ENCODE results near the gene CD74. TPM values are rescaled to one million over a fixed set of nuclear protein-coding genes. Genes with fewer than 3 reads are reported as not detected.

CD74 gene
- total and polyA plus RNA-seq, 2 of the 13 experiments (the other 11 are each of a cell fraction or from before 2014, with no cell fraction given), result 34.1 to 84.4 TPM

GRCh38 chr5:150410524-150411244 lies 2.0 kb downstream of the CD74 start (continued):
- TF ChIP-seq HNRNPK (IDR thresholded peaks at IDR 0.05; ENCODE audit: low read depth, low read length, poor library complexity, severe bottlenecking) (no peak), ZNF788 (CRISPR knock-in tag; IDR thresholded peaks at IDR 0.05; ENCODE audit: borderline replicate concordance) (peak; percentile 16; the same call in 1 of the 2 replicates), TBX2 (CRISPR knock-in tag; IDR thresholded peaks at IDR 0.05; ENCODE audit: borderline replicate concordance) (peak; percentile 30; the same call in 1 of the 2 replicates), KLF9 (CRISPR knock-in tag; IDR thresholded peaks at IDR 0.05; ENCODE audit: low read depth) (no peak), ZNF512 (CRISPR knock-in tag; IDR thresholded peaks at IDR 0.05) (no peak), SNAI1 (CRISPR knock-in tag; IDR thresholded peaks at IDR 0.05; ENCODE audit: borderline replicate concordance) (no peak), ARID4A (CRISPR knock-in tag; IDR thresholded peaks at IDR 0.05; ENCODE audit: borderline replicate concordance) (no peak), CREB1 (IDR thresholded peaks at IDR 0.05) (peak; percentile 90), CREB1 (CRISPR knock-in tag; IDR thresholded peaks at IDR 0.05) (peak; percentile 98), ZNF33B (CRISPR knock-in tag; IDR thresholded peaks at IDR 0.05) (no peak), ZNF761 (CRISPR knock-in tag; conservative IDR thresholded peaks at IDR 0.05) (no peak), ARID2 (CRISPR knock-in tag; IDR thresholded peaks at IDR 0.05; ENCODE audit: borderline replicate concordance) (no peak), RFXAP (CRISPR knock-in tag; IDR thresholded peaks at IDR 0.05; ENCODE audit: borderline replicate concordance) (peak; percentile 100), ARID3A (IDR thresholded peaks at IDR 0.05; ENCODE audit: low read depth, low read length) (no peak), RNF2 (conservative IDR thresholded peaks at IDR 0.05; ENCODE audit: low read depth) (no peak), RFXANK (CRISPR knock-in tag; IDR thresholded peaks at IDR 0.05) (peak; percentile 99), CREM (IDR thresholded peaks at IDR 0.05) (peak; percentile 89), CREM (CRISPR knock-in tag; IDR thresholded peaks at IDR 0.05) (no peak), FLYWCH1 (CRISPR knock-in tag; IDR thresholded peaks at IDR 0.05) (no peak), ZNF724P (CRISPR knock-in tag; IDR thresholded peaks at IDR 0.05; ENCODE audit: borderline replicate concordance) (no peak), HNRNPUL1 (IDR thresholded peaks at IDR 0.05; ENCODE audit: low read depth, low read length) (no peak), ZFP91 (CRISPR knock-in tag; IDR thresholded peaks at IDR 0.05; ENCODE audit: borderline replicate concordance) (no peak)

Measured in HepG2 (cell line).